PC-3 (cell line): ENCODE measurements around the gene GPR22.

Experiments used
- CTCF ChIP-seq: fragments of 300-600 bp; sonication (generic); conservative IDR thresholded peaks from 2 replicates; pipeline ENCODE4 v1.5.1; 2017; ENCODE audit warnings: antibody characterized with exemption, low read depth, mild to moderate bottlenecking, low read length
- EZH2phosphoT487 ChIP-seq: fragments of 300-600 bp; sonication (generic); IDR thresholded peaks from 2 replicates; pipeline ENCODE4 v1.6.1; 2018; ENCODE audit warnings: mild to moderate bottlenecking, antibody characterized with exemption, low read length, borderline replicate concordance

DNA sequence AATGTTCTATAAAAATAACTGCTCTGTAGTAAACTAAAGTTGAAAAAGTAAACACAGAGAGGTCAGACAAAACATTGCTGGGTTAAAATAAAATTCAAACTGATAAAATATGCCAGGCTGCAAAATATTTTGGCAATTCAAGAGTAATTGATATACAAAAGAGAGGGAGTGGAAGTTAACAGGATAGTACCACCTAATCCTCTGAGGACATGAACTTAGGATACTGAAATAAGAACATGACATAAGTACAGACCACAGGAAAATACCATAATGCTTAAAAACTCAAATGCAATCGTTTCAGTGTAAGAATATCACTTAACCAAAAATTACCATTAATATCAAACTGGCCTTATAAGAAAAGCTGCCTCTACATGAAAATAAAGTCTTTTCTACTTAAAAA lies 37.6 kb upstream of the GPR22 start:
- TF ChIP-seq CTCF, result no peak
- TF ChIP-seq EZH2phosphoT487, result no peak
